OCI-LY3 (cell line): Measurements from ENCODE around the gene SYT3.
"Not testable (repeated sequence)": the region's sequence is repeated elsewhere in the genome, so short reads cannot be mapped to it uniquely, and the experiment has no call there.

Source experiments
- H2AFZ ChIP-seq: fragments of 200-600, 300-600 bp; shearing (Covaris generic); 2 replicates; pipeline ENCODE4 v1.6.0; 2014; ENCODE audit warnings: antibody characterized with exemption, low read depth, low read length
- H3K27ac ChIP-seq: fragments of 200-600, 300-600 bp; sonication (generic); 2 replicates; pipeline ENCODE4 v1.5.1; 2014; ENCODE audit warnings: mild to moderate bottlenecking, low read length, moderate library complexity, mixed read lengths
- H3K27me3 ChIP-seq: fragments of 200-600, 300-600 bp; sonication (generic); 2 replicates; pipeline ENCODE4 v1.6.1; 2014; ENCODE audit warnings: low read depth, low read length, mixed read lengths
- H3K36me3 ChIP-seq: fragments of 200-600, 300-600 bp; sonication (generic); replicated peaks from 2 replicates; pipeline ENCODE3; 2014; ENCODE audit warnings: low read depth, low read length, mixed read lengths
- H3K4me1 ChIP-seq: fragments of 300-600, 200-600 bp; sonication (generic); 2 replicates; pipeline ENCODE4 v1.6.1; 2014; ENCODE audit warnings: low read length, mixed read lengths
- H3K4me2 ChIP-seq: fragments of 200-600, 300-600 bp; sonication (generic); 2 replicates; pipeline ENCODE4 v1.6.1; 2014; ENCODE audit warnings: low read length, mixed read lengths
- H3K4me3 ChIP-seq: fragments of 300-600, 200-600 bp; sonication (generic); 2 replicates; pipeline ENCODE4 v1.5.1; 2014; ENCODE audit warnings: antibody characterized with exemption, mild to moderate bottlenecking, low read length, moderate library complexity
- H3K79me2 ChIP-seq: fragments of 300-600, 200-600 bp; shearing (Covaris generic); 2 replicates; pipeline ENCODE4 v1.6.1; 2014; ENCODE audit warnings: mild to moderate bottlenecking, low read length, mixed read lengths
- H3K9ac ChIP-seq: fragments of 300-600, 200-600 bp; shearing (Covaris generic); 2 replicates; pipeline ENCODE4 v1.6.0; 2014; ENCODE audit warnings: mild to moderate bottlenecking, low read length, moderate library complexity
- H3K9me3 ChIP-seq: fragments of 200-600, 300-600 bp; shearing (Covaris generic); 2 replicates; pipeline ENCODE4 v1.6.1; 2014; ENCODE audit warnings: low read length, mixed read lengths; ENCODE audit not compliant: insufficient read depth
- H4K20me1 ChIP-seq: fragments of 200-600, 300-600 bp; sonication (generic); 2 replicates; pipeline ENCODE4 v1.6.1; 2016; ENCODE audit warnings: low read length, mixed read lengths; ENCODE audit not compliant: insufficient read depth
- EZH2phosphoT487 ChIP-seq: fragments of 200-600 bp; shearing (Covaris generic); IDR thresholded peaks from 2 replicates; pipeline ENCODE4 v1.6.1; 2018; ENCODE audit warnings: antibody characterized with exemption, mixed run types, low read depth
- TF ChIP-seq, protein P1 (sequence below): fragments of 200-600, 300-600 bp; sonication (generic); IDR thresholded peaks from 2 replicates; pipeline ENCODE4 v1.5.1; 2014; ENCODE audit warnings: antibody characterized with exemption, low read length, low read depth

SYT3 gene

DNA sequence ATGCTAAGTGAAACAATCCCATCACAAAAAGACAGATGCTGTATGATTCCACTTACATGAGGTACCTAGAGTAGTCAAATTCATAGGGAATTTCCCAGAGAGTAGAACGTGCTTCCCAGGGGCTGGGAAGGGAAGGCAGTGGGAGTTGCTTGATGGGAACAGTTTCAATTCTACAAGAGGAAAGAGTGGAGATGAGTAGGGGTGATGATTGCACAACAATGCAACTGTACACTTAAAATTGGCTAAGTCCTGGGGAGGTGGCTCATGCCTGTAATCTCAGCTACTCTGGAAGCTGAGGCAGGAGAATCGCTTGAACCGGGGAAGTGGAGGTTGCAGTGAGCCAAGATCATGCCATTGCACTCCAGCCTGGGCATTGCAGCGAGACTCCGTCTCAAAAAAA is 21.3 kb downstream of the SYT3 start:
- H3K4me3 ChIP-seq, H4K20me1 ChIP-seq, H3K9me3 ChIP-seq, H2AFZ ChIP-seq, H3K79me2 ChIP-seq, H3K4me1 ChIP-seq, H3K4me2 ChIP-seq, H3K9ac ChIP-seq, H3K36me3 ChIP-seq, H3K27ac ChIP-seq, H3K27me3 ChIP-seq: not testable (repeated sequence)

DNA sequence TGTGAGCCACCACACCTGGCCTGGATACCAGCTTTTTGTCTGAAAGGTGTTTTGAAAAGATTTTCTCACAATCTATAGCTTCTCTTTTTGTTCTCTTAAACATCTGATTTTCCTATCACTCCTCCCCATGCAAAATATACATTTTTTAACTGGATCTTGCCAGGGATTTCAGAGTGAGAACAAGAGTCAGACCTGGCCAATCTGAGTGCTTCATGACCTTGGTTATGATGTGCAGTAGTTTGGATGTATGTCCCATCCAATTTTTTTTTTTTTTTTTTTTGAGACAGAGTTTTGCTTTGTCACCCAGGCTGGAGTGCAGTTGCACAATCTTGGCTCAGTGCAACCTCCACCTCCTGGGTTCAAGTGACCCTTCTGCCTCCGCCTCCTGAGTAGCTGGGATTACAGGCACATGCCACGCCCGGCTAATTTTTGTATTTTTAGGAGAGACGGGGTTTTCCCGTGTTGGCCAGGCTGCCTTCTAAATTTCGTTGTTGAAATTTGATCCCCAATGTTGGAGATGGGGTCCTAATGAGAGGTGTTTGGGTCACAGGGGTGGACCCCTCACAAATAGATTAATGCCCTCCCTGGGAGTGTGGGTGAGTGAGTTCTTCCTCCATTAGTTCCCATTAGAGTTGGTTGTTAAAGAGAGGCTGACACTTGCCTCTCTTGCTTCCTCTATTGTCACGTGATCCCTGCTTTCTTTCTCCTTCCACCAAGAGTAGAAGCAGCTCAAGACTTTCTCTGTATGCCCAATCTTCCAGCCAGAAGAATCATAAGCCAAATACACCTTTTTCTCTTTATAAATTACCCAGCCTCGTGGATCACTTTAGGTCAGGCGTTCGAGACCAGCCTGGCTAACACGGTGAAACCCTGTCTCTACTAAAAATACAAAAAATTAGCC is 26.9 kb downstream of the SYT3 start:
- H3K79me2 ChIP-seq, H3K4me3 ChIP-seq, H3K27me3 ChIP-seq, H2AFZ ChIP-seq, H3K9me3 ChIP-seq, H3K36me3 ChIP-seq, H4K20me1 ChIP-seq, H3K27ac ChIP-seq, H3K4me1 ChIP-seq, H3K9ac ChIP-seq: not testable (repeated sequence)
- H3K4me2 ChIP-seq: peak overlapping the region; percentile 12; the same call in 1 of the 2 replicates

DNA sequence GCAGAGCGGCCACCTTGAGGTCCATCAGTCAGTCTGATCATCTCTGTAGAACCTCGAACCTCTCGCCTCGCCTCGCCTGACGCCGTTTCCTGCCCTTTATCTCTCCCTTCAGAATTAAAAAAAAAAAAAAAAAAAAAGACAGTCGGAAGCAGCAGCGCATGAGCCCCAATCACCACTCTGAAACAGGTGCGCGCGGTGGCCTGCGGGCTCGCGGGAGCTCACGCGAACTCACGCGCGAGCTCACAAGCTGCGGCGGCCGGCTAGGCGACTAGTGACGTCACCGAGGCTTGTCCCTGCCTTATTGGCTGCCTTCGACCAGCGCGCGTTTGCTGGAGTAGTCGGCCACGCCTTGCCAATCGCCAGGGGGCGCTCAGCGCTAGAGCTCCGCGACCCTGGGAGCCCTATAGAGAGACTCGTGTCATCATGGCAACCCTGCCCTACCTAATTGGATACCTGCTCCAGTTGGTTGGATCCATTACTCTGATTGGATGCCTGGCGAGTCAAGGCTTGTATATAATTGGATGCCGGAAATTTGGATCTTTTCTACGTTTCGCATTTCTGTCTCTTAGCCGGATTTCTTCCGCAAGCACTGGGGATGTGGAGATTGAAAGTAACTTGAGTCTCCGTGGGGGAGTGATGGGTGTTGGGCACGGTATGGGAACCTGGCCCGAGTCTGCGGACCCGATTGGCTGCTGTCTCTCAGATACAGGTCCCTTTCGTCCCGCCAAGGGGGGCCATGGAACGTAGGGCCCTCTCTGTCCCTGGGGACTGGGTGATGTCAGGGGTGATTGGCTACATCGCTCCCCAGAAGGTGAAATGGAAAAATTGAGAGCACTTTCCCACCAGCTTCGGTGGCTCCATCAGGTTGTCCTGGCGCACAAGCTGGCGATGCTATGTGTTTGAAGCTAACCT is 31.6 kb downstream of the SYT3 start:
- Histone ChIP-seq H3K4me2 (no peak overlapping the region), H3K9ac (no peak overlapping the region), H2AFZ (no peak overlapping the region), H3K27ac (no peak overlapping the region), H3K27me3 (no peaks in the 10 kb centered on the region), H3K4me3 (no peak overlapping the region), H3K36me3 (no peaks in the 10 kb centered on the region), H3K79me2 (no peaks in the 10 kb centered on the region), H3K4me1 (peaks cover 7% of the 10 kb centered on the region; the same call in 1 of the 2 replicates), H3K9me3 (no peaks in the 10 kb centered on the region), H4K20me1 (no peaks in the 10 kb centered on the region)
- TF ChIP-seq EZH2phosphoT487: no peak
- TF ChIP-seq, protein P1, sequence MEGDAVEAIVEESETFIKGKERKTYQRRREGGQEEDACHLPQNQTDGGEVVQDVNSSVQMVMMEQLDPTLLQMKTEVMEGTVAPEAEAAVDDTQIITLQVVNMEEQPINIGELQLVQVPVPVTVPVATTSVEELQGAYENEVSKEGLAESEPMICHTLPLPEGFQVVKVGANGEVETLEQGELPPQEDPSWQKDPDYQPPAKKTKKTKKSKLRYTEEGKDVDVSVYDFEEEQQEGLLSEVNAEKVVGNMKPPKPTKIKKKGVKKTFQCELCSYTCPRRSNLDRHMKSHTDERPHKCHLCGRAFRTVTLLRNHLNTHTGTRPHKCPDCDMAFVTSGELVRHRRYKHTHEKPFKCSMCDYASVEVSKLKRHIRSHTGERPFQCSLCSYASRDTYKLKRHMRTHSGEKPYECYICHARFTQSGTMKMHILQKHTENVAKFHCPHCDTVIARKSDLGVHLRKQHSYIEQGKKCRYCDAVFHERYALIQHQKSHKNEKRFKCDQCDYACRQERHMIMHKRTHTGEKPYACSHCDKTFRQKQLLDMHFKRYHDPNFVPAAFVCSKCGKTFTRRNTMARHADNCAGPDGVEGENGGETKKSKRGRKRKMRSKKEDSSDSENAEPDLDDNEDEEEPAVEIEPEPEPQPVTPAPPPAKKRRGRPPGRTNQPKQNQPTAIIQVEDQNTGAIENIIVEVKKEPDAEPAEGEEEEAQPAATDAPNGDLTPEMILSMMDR: no peak

DNA sequence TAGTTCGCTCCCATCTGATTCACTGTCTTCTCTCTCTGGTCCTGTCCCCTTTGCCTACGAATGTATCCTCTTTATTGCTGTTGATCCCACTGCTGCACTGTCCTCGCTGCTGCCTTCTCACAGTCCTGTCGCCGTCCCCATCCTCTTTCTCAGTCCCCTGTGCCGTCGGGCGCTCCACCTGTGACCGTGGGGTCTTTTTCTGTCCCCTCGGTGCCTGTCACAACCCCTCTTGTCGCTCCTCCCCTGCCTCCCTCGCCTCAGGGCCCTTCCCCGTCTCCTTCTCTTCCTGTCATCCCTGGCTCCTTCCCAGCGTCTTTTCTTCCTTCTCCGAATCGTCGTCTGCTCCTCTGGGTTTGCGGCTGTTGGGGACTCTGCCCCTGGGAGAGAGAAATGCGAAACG is 32.3 kb downstream of the SYT3 start:
- Histone ChIP-seq H3K79me2 (no peaks in the 10 kb centered on the region), H3K9me3 (no peaks in the 10 kb centered on the region), H3K27me3 (peaks cover under 1% of the 10 kb centered on the region; the same call in 1 of the 2 replicates), H3K4me1 (peaks cover under 1% of the 10 kb centered on the region; the same call in 1 of the 2 replicates), H3K4me3 (no peak overlapping the region), H3K27ac (no peak overlapping the region), H4K20me1 (no peaks in the 10 kb centered on the region), H3K4me2 (no peak overlapping the region), H2AFZ (no peak overlapping the region), H3K36me3 (no peaks in the 10 kb centered on the region), H3K9ac (no peak overlapping the region)
- TF ChIP-seq, protein P1: no peak
- no peak for TF ChIP-seq EZH2phosphoT487

DNA sequence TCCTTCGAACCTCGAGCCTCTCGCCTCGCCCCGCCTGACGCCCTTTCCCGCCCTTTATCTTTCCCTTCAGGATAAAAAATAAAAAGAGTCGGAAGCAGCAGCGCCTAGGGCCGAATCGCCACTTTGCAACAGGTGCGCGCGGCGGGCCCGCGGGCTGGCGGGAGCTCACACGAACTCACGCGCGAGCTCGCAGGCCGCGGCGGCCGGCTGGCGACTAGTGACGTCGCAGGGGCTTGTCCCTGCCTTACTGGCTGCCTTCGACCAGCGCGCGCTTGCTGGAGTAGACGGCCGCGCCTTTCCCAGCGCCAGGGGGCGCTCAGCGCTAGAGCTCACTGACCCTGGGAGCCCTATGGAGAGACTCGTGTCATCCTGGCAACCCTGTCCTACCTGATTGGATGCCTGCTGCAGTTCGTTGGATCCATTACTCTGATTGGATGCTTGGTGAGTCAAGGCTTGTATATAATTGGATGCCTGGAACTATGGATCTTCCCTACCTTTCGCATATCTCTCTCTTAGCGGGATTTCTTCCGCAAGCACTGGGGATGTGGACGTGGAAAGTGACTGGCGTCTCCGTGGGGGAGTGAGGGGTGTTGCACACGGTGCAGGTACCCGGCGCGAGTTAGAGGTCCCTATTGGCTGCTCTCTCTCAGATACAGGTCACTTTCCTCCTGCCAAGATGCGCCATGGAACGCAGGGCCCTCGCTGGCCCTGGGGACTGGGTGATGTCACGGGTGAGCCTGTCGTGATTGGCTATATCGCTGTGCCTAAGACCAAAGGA is 33.4 kb downstream of the SYT3 start:
- H4K20me1 ChIP-seq, H2AFZ ChIP-seq, H3K9ac ChIP-seq, H3K27ac ChIP-seq, H3K36me3 ChIP-seq, H3K4me1 ChIP-seq, H3K4me2 ChIP-seq, H3K79me2 ChIP-seq, H3K9me3 ChIP-seq, H3K27me3 ChIP-seq, H3K4me3 ChIP-seq: not testable (repeated sequence)

DNA sequence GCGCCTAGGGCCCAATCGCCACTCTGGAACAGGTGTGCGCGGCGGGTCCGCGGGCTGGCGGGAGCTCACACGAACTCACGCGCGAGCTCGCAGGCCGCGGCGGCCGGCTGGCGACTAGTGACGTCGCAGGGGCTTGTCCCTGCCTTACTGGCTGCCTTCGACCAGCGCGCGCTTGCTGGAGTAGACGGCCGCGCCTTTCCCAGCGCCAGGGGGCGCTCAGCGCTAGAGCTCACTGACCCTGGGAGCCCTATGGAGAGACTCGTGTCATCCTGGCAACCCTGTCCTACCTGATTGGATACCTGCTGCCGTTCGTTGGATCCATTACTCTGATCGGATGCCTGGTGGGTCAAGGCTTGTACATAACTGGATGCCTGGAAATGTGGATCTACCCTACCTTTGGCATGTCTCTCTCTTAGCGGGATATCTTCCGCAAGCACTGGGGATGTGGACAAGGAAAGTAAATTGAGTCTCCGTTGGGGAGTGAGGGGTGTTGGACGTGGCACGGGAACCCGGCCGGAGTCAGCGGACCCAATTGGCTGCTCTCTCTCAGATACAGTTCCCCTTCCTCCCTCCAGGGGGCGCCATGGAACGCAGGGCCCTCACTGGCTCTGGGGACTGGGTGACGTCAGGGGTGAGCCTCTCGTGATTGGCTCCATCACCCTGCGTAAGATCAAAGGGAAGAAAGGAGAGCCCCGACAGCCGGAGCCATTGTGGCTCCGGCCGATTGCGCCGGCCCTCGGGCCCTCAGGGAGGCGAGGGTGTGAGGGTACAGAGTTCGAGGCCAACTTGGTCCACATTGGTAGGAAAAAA is 35.2 kb downstream of the SYT3 start:
- not testable (repeated sequence) for H2AFZ ChIP-seq, H4K20me1 ChIP-seq, H3K9ac ChIP-seq, H3K4me3 ChIP-seq, H3K27ac ChIP-seq, H3K4me2 ChIP-seq, H3K36me3 ChIP-seq, H3K4me1 ChIP-seq, H3K79me2 ChIP-seq, H3K9me3 ChIP-seq
- peaks cover 24% of the 10 kb centered on the region for H3K27me3 ChIP-seq
